GM23338 (cell line): ENCODE measurements around the gene CD59. TPM values are rescaled to one million over a fixed set of nuclear protein-coding genes. Genes with fewer than 3 reads are reported as not detected.

Experiments used
- ATAC-seq: fragments of 200-7000 bp; cut with Tn5 transposase; 3 replicates; pipeline ENCODE4 v1.9.1; 2020
- DNase-seq: peaks from one replicate; pipeline ENCODE4 v3.0.0-alpha.2; 2015; ENCODE audit warnings: low spot score
- H2AFZ ChIP-seq: fragments of 200-600 bp; sonication (generic); 2 replicates; pipeline ENCODE4 v1.8.0; 2016; ENCODE audit warnings: antibody characterized with exemption, mild to moderate bottlenecking, moderate library complexity
- H3F3A ChIP-seq: fragments of 200-600 bp; sonication (generic); replicated peaks from 2 replicates; pipeline ENCODE4 v1.8.0; 2017; ENCODE audit warnings: antibody characterized with exemption, mixed run types, low read depth
- H3K27ac ChIP-seq: fragments of 200-600 bp; sonication (generic); 2 replicates; pipeline ENCODE4 v1.6.1; 2016; ENCODE audit warnings: low read depth
- H3K27me3 ChIP-seq: fragments of 200-600 bp; sonication (generic); 2 replicates; pipeline ENCODE4 v1.8.0; 2016; ENCODE audit warnings: mild to moderate bottlenecking, mixed run types, moderate library complexity; ENCODE audit not compliant: insufficient read depth
- H3K36me3 ChIP-seq: fragments of 200-600 bp; sonication (generic); 2 replicates; pipeline ENCODE4 v1.8.0; 2016; ENCODE audit warnings: mild to moderate bottlenecking; ENCODE audit not compliant: insufficient read depth
- H3K4me1 ChIP-seq: fragments of 200-600 bp; sonication (generic); 2 replicates; pipeline ENCODE4 v1.8.0; 2016; ENCODE audit warnings: mild to moderate bottlenecking, moderate library complexity; ENCODE audit not compliant: insufficient read depth
- H3K4me2 ChIP-seq: fragments of 200-600 bp; sonication (generic); 2 replicates; pipeline ENCODE4 v1.7.1; 2017; ENCODE audit warnings: mixed run types
- H3K4me3 ChIP-seq: fragments of 200-600 bp; sonication (generic); 2 replicates; pipeline ENCODE4 v1.6.1; 2016; ENCODE audit warnings: mixed run types
- H3K79me2 ChIP-seq: fragments of 200-600 bp; sonication (generic); replicated peaks from 2 replicates; pipeline ENCODE4 v1.8.0; 2017; ENCODE audit warnings: mild to moderate bottlenecking; ENCODE audit not compliant: insufficient read depth
- H3K9me2 ChIP-seq: fragments of 200-600 bp; sonication (generic); 2 replicates; pipeline ENCODE4 v1.8.0; 2017; ENCODE audit not compliant: insufficient read depth
- H4K20me1 ChIP-seq: fragments of 200-600 bp; sonication (generic); replicated peaks from 2 replicates; pipeline ENCODE4 v1.8.0; 2017; ENCODE audit warnings: mild to moderate bottlenecking; ENCODE audit not compliant: insufficient read depth
- H3K27ac Mint-ChIP-seq: 2 replicates; pipeline ENCODE4 v1.8.0; 2020; ENCODE audit warnings: inconsistent platforms, mild to moderate bottlenecking, moderate library complexity, mixed read lengths
- H3K27me3 Mint-ChIP-seq: 3 replicates; pipeline ENCODE4 v1.8.0; 2022; ENCODE audit warnings: low read depth, mild to moderate bottlenecking, moderate library complexity, mixed read lengths, inconsistent platforms; ENCODE audit not compliant: insufficient read depth, poor library complexity
- H3K36me3 Mint-ChIP-seq: 3 replicates; pipeline ENCODE4 v1.8.0; 2021; ENCODE audit warnings: low read depth, mild to moderate bottlenecking, inconsistent platforms, moderate library complexity, mixed read lengths
- H3K4me1 Mint-ChIP-seq: 3 replicates; pipeline ENCODE4 v1.8.0; 2020; ENCODE audit warnings: mild to moderate bottlenecking, inconsistent platforms, mixed read lengths
- H3K4me3 Mint-ChIP-seq: 3 replicates; pipeline ENCODE4 v1.8.0; 2021; ENCODE audit warnings: moderate library complexity, mild to moderate bottlenecking, inconsistent platforms, mixed read lengths
- H3K9me3 Mint-ChIP-seq: 3 replicates; pipeline ENCODE4 v1.8.0; 2020; ENCODE audit warnings: moderate library complexity, mild to moderate bottlenecking, inconsistent platforms, mixed read lengths
- CREB1 ChIP-seq: fragments of 250-450 bp; sonication (Bioruptor Pico); IDR thresholded peaks from 2 replicates; pipeline ENCODE4 v1.5.0; 2020; ENCODE audit warnings: low read depth, mild to moderate bottlenecking, moderate library complexity
- EZH2 ChIP-seq: fragments of 200-600 bp; sonication (generic); IDR thresholded peaks from one replicate; pipeline ENCODE4 v1.8.0; 2017; ENCODE audit warnings: antibody characterized with exemption, mild to moderate bottlenecking, low read depth; ENCODE audit not compliant: unreplicated experiment
- EZH2phosphoT487 ChIP-seq: fragments of 200-600 bp; sonication (generic); IDR thresholded peaks from one replicate; pipeline ENCODE4 v1.8.1; 2018; ENCODE audit warnings: antibody characterized with exemption; ENCODE audit not compliant: unreplicated experiment
- JUNB ChIP-seq: IDR thresholded peaks from one replicate; pipeline ENCODE4 v1.6.1; 2016; ENCODE audit warnings: antibody characterized with exemption; ENCODE audit not compliant: unreplicated experiment
- NANOG ChIP-seq: IDR thresholded peaks from 2 replicates; pipeline ENCODE4 v1.6.1; 2016; ENCODE audit warnings: antibody characterized with exemption, borderline replicate concordance
- POLR2AphosphoS5 ChIP-seq: IDR thresholded peaks from 2 replicates; pipeline ENCODE4 v1.6.1; 2016; ENCODE audit warnings: antibody characterized with exemption, low read depth
- REST ChIP-seq: IDR thresholded peaks from one replicate; pipeline ENCODE4 v1.6.1; 2018; ENCODE audit warnings: antibody characterized with exemption; ENCODE audit not compliant: unreplicated experiment
- STAT1 ChIP-seq: IDR thresholded peaks from one replicate; pipeline ENCODE4 v1.6.1; 2016; ENCODE audit warnings: antibody characterized with exemption; ENCODE audit not compliant: unreplicated experiment
- ZNF114 ChIP-seq: fragments of 250-450 bp; sonication (Bioruptor Pico); IDR thresholded peaks from 2 replicates; pipeline ENCODE4 v1.5.0; 2020; ENCODE audit warnings: mild to moderate bottlenecking, moderate library complexity
- ZNF331 ChIP-seq: fragments of 250-450 bp; sonication (Bioruptor Pico); IDR thresholded peaks from 2 replicates; pipeline ENCODE4 v1.5.0; 2020; ENCODE audit warnings: low read depth, mild to moderate bottlenecking, moderate library complexity
- polyA plus RNA-seq: library from polyadenylated mRNA; unstranded; fragments of >200 nt; fragmentation: Nextera tagmentation; extraction: Ambion mirVana; gene quantifications from 2 replicates; pipeline ENCODE4 v1.2.1, GENCODE V29; 2016
- total RNA-seq: library from RNA; depleted of rRNA; stranded (reverse); fragments of >200 nt; shearing (Covaris generic); gene quantifications from 2 replicates; pipeline ENCODE4 v1.2.3, GENCODE V29; 2014
- TF ChIP-seq, protein P1 (sequence below): fragments of 250-450 bp; sonication (Bioruptor Pico); IDR thresholded peaks from 2 replicates; pipeline ENCODE4 v1.5.0; 2020; ENCODE audit warnings: mild to moderate bottlenecking, moderate library complexity

CD59 gene
- total and polyA plus RNA-seq, 2 experiments from 2014 or later: 41.5 to 86.6 TPM

DNA sequence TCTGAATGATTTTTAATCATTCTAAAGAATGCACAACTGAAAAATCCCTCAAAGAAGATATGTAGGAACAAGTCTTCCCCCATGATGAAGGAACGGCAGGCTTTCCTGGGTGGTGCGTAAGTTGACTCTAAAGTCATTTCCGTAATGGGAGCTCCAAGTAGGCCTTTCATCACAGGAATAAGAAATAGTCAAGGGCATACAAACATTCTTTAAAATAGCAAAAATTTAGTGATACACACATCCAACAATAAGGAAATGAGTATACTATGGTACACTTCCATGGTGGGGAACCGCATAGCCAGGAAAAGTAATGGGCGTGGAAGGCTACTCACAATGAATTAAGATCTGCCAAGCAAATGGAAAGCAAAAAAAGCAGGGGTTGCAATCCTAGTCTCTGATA, 10.7 kb downstream of the CD59 start:
- Histone ChIP-seq H3K4me1 (no peaks in the 10 kb centered on the region; the same call in 1 of the 2 replicates), H3K27me3 (no peaks in the 10 kb centered on the region), H3K27ac (no peak overlapping the region), H3K4me2 (no peak overlapping the region), H4K20me1 (peaks cover 10% of the 10 kb centered on the region; the same call in 1 of the 2 replicates), H3K79me2 (peaks cover 72% of the 10 kb centered on the region), H3K36me3 (0 out of 2 replicates have a peak, but pooled peaks cover 5% of the 10 kb centered on the region), H2AFZ (no peak overlapping the region), H3K9me2 (no peaks in the 10 kb centered on the region; the same call in 1 of the 2 replicates), H3K4me3 (no peak overlapping the region), H3F3A (no peaks in the 10 kb centered on the region)
- Mint-ChIP-seq H3K36me3 (peaks cover 9% of the 10 kb centered on the region; the same call in 2 of the 3 replicates), H3K27ac (no peak overlapping the region), H3K4me3 (no peak overlapping the region), H3K4me1 (peaks cover 15% of the 10 kb centered on the region; the same call in 2 of the 3 replicates), H3K9me3 (no peaks in the 10 kb centered on the region), H3K27me3 (peaks cover 6% of the 10 kb centered on the region)
- no peak for DNase-seq
- no peak for ATAC-seq
- no peak for TF ChIP-seq CREB1 (CRISPR knock-in tag)
- TF ChIP-seq ZNF331: no peak
- TF ChIP-seq POLR2AphosphoS5: no peak
- TF ChIP-seq STAT1: no peak
- TF ChIP-seq, protein P1, sequence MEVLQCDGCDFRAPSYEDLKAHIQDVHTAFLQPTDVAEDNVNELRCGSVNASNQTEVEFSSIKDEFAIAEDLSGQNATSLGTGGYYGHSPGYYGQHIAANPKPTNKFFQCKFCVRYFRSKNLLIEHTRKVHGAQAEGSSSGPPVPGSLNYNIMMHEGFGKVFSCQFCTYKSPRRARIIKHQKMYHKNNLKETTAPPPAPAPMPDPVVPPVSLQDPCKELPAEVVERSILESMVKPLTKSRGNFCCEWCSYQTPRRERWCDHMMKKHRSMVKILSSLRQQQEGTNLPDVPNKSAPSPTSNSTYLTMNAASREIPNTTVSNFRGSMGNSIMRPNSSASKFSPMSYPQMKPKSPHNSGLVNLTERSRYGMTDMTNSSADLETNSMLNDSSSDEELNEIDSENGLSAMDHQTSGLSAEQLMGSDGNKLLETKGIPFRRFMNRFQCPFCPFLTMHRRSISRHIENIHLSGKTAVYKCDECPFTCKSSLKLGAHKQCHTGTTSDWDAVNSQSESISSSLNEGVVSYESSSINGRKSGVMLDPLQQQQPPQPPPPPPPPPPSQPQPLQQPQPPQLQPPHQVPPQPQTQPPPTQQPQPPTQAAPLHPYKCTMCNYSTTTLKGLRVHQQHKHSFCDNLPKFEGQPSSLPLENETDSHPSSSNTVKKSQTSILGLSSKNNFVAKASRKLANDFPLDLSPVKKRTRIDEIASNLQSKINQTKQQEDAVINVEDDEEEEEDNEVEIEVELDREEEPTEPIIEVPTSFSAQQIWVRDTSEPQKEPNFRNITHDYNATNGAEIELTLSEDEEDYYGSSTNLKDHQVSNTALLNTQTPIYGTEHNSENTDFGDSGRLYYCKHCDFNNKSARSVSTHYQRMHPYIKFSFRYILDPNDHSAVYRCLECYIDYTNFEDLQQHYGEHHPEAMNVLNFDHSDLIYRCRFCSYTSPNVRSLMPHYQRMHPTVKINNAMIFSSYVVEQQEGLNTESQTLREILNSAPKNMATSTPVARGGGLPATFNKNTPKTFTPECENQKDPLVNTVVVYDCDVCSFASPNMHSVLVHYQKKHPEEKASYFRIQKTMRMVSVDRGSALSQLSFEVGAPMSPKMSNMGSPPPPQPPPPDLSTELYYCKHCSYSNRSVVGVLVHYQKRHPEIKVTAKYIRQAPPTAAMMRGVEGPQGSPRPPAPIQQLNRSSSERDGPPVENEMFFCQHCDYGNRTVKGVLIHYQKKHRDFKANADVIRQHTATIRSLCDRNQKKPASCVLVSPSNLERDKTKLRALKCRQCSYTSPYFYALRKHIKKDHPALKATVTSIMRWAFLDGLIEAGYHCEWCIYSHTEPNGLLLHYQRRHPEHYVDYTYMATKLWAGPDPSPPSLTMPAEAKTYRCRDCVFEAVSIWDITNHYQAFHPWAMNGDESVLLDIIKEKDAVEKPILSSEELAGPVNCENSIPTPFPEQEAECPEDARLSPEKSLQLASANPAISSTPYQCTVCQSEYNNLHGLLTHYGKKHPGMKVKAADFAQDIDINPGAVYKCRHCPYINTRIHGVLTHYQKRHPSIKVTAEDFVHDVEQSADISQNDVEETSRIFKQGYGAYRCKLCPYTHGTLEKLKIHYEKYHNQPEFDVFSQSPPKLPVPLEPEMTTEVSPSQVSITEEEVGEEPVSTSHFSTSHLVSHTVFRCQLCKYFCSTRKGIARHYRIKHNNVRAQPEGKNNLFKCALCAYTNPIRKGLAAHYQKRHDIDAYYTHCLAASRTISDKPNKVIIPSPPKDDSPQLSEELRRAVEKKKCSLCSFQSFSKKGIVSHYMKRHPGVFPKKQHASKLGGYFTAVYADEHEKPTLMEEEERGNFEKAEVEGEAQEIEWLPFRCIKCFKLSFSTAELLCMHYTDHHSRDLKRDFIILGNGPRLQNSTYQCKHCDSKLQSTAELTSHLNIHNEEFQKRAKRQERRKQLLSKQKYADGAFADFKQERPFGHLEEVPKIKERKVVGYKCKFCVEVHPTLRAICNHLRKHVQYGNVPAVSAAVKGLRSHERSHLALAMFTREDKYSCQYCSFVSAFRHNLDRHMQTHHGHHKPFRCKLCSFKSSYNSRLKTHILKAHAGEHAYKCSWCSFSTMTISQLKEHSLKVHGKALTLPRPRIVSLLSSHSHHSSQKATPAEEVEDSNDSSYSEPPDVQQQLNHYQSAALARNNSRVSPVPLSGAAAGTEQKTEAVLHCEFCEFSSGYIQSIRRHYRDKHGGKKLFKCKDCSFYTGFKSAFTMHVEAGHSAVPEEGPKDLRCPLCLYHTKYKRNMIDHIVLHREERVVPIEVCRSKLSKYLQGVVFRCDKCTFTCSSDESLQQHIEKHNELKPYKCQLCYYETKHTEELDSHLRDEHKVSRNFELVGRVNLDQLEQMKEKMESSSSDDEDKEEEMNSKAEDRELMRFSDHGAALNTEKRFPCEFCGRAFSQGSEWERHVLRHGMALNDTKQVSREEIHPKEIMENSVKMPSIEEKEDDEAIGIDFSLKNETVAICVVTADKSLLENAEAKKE (CRISPR knock-in tag): no peak
- TF ChIP-seq JUNB: no peak
- TF ChIP-seq ZNF114: no peak
- TF ChIP-seq NANOG: no peak
- no peak for TF ChIP-seq EZH2phosphoT487
- no peak for TF ChIP-seq EZH2
- no peak for TF ChIP-seq REST
